Right atrium auricular region (tissue), 2 donors: ENCODE results near the gene WDR19. TPM values are rescaled to one million over a fixed set of nuclear protein-coding genes. Genes with fewer than 3 reads are reported as not detected.

Source experiments
- DNase-seq: peaks from one replicate; pipeline ENCODE4 v3.0.0-alpha.2; 2019; ENCODE audit warnings: low spot score
- H3K27ac ChIP-seq, 2 donors: fragments of 200-600 bp; sonication (generic); 1 replicate in 1 of 2; 2 replicates in 1 of 2; pipeline ENCODE4 v1.5.1; 2016 to 2019
- H3K27me3 ChIP-seq, 2 donors: fragments of 200-600 bp; sonication (generic); one replicate each; pipeline versions ENCODE4 v1.5.1 to v1.6.0; 2017 to 2019
- H3K36me3 ChIP-seq: fragments of 200-600 bp; sonication (generic); one replicate; pipeline ENCODE4 v1.5.1; 2016
- H3K4me1 ChIP-seq, 2 donors: fragments of 200-600 bp; sonication (generic); one replicate each; pipeline versions ENCODE4 v1.5.1 to v1.6.0; 2017 to 2019
- H3K4me3 ChIP-seq, 2 donors: fragments of 200-600 bp; sonication (generic); 1 replicate in 1 of 2; 2 replicates in 1 of 2; pipeline ENCODE4 v1.5.1; 2017 to 2019; ENCODE audit warnings: mild to moderate bottlenecking in 1 of 2, moderate library complexity in 1 of 2
- H3K9me3 ChIP-seq, 2 donors: fragments of 200-600 bp; sonication (generic); one replicate each; pipeline ENCODE4 v1.5.1; 2019
- total RNA-seq, 2 donors: library from RNA; depleted of rRNA; stranded (reverse); fragments of >200 nt; gene quantifications; one replicate each; pipeline ENCODE4 v1.1.0, GENCODE V29; 2016
- TF ChIP-seq, protein P1 (sequence below), 2 donors: fragments of 200-600 bp; sonication (generic); IDR thresholded peaks; one replicate each; pipeline ENCODE4 v1.5.1; 2019; ENCODE audit warnings: antibody characterized with exemption in 2 of 2

Gene WDR19
- total RNA-seq, 2 donors from 2014 or later = 6.4 to 9.2 TPM

DNA sequence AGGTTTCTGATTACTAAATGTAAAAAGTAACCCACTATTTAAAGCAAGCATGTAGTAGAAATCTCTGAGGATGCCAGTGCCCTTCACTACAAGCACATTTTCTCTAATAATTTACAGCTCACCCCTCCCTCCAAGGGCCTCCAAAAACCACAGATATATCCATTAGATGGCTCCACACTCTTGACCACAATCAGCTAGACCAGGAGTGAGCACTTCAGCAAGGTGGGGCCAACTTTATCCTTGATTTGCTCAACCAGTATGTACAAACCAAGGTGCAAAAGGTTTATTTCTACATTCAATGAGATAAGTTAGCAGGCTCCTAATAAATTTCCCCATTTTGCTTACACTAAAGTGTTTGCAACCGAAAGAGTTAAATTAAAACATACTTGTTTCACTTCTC is 148.0 kb downstream of the WDR19 start:
- Histone ChIP-seq H3K36me3 (peaks cover 16% of the 10 kb centered on the region), H3K4me1 (no peaks in the 10 kb centered on the region), H3K27ac (no peak overlapping the region), H3K4me3 (no peak overlapping the region), H3K9me3 (no peaks in the 10 kb centered on the region), H3K27me3 (no peaks in the 10 kb centered on the region)
- DNase-seq = no peak
- TF ChIP-seq, protein P1, sequence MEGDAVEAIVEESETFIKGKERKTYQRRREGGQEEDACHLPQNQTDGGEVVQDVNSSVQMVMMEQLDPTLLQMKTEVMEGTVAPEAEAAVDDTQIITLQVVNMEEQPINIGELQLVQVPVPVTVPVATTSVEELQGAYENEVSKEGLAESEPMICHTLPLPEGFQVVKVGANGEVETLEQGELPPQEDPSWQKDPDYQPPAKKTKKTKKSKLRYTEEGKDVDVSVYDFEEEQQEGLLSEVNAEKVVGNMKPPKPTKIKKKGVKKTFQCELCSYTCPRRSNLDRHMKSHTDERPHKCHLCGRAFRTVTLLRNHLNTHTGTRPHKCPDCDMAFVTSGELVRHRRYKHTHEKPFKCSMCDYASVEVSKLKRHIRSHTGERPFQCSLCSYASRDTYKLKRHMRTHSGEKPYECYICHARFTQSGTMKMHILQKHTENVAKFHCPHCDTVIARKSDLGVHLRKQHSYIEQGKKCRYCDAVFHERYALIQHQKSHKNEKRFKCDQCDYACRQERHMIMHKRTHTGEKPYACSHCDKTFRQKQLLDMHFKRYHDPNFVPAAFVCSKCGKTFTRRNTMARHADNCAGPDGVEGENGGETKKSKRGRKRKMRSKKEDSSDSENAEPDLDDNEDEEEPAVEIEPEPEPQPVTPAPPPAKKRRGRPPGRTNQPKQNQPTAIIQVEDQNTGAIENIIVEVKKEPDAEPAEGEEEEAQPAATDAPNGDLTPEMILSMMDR (IDR thresholded peaks at IDR 0.05) = no peak

DNA sequence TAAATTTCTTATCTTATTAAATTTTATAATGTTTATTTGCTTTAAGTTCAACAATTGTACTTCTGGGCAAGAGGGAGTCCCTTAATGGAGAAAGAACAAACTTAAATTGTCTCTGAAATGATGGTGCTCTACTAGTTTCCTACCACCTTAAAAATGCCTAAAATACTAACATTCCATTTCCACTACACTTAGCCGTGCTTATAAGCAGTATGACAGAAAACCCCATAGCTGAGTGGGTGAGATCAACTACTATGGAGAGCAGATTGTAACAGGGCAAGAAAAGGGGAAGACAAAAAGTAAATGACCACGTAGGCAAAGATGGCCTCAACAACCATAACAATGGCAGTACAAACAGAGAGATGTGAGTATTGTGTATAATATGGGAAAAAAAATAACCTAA is 148.9 kb downstream of the WDR19 start:
- TF ChIP-seq, protein P1 (IDR thresholded peaks at IDR 0.05) = no peak
- no peaks in the 10 kb centered on the region for H3K9me3 ChIP-seq

More for the DNA sequence above, 148.9 kb downstream of the WDR19 start:
- DNase-seq = no peak
- Histone ChIP-seq H3K4me1 (no peaks in the 10 kb centered on the region), H3K27ac (no peak overlapping the region), H3K36me3 (peaks cover 11% of the 10 kb centered on the region), H3K27me3 (no peaks in the 10 kb centered on the region), H3K4me3 (no peak overlapping the region)

Other genes starting within 250 kb of the WDR19 start
- not detected for gene TMEM156, start 150.1 kb upstream of the WDR19 start, total RNA-seq
- gene KLHL5, start 120.3 kb upstream of the WDR19 start, total RNA-seq = 10 to 100 TPM; 11.8 to 13.1 TPM
- gene RFC1, start 183.8 kb downstream of the WDR19 start, total RNA-seq = 10 to 100 TPM; 16.4 to 30.4 TPM
- gene KLB, start 224.4 kb downstream of the WDR19 start, total RNA-seq = under 1 TPM; 0.11 to 0.47 TPM